Measurements from ENCODE around the gene WNT7B.

DNA sequence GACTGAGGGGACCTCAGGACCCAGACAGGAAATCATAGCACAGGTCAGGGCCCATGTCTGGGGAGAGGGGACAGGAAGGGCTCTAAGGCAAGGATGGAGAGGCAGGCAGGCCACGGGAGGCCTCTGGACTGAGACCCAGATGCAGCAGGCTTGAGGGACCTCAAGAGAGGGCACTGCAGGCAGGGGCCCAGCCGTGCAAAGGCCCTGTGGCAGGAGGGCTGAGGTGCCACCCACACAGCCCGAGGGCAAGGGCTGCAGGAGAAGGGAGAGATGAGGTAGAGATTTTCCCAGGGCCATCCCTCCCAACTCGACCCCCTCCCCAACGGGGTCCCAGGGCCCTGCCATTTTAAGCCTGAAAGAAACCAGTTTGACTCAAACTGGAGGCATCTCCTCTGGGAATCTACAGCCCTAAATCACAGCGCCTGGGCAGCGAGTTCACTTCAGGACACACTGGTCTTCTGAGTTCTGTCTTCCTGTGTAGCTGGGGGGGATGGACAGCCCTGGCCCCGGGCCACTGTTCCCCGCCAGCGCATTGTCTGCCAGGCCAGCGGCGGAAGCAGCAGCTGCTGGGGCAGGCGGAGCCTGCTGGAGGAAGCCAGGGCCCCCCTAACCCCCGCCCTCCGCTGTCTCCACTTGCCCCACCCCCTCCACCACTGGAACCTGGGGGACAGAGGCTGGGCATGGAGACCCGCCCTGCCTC lies 20.3 kb upstream of the WNT7B start:
- TF ChIP-seq GATA2 (IDR thresholded peaks at IDR 0.05; ENCODE audit: low read depth, low read length) (no peak; the same call in 1 of the 2 replicates), GATA3 (IDR thresholded peaks at IDR 0.05; ENCODE audit: low read depth, low read length) (no peak)

Measured in SH-SY5Y (cell line).